Osteocyte (in vitro differentiated cells): ENCODE measurements around the gene TBL1Y. TPM values are rescaled to one million over a fixed set of nuclear protein-coding genes. Genes with fewer than 3 reads are reported as not detected.

Experiments used
- DNase-seq: peaks from one replicate; pipeline ENCODE4 v3.0.0; 2021; ENCODE audit warnings: mixed read lengths; ENCODE audit not compliant: unreplicated experiment; ENCODE audit errors: extremely low spot score
- H3K27ac Mint-ChIP-seq: one replicate; pipeline ENCODE4 v1.8.0; 2021; ENCODE audit warnings: mild to moderate bottlenecking, mixed read lengths; ENCODE audit not compliant: unreplicated experiment
- H3K27me3 Mint-ChIP-seq: one replicate; pipeline ENCODE4 v1.8.0; 2021; ENCODE audit warnings: mixed read lengths; ENCODE audit not compliant: unreplicated experiment
- H3K36me3 Mint-ChIP-seq: one replicate; pipeline ENCODE4 v1.8.0; 2021; ENCODE audit warnings: mixed read lengths; ENCODE audit not compliant: unreplicated experiment
- H3K4me1 Mint-ChIP-seq: one replicate; pipeline ENCODE4 v1.8.0; 2021; ENCODE audit warnings: mixed read lengths; ENCODE audit not compliant: unreplicated experiment
- H3K4me3 Mint-ChIP-seq: one replicate; pipeline ENCODE4 v1.8.0; 2021; ENCODE audit warnings: mild to moderate bottlenecking, moderate library complexity, mixed read lengths; ENCODE audit not compliant: unreplicated experiment
- H3K9me3 Mint-ChIP-seq: one replicate; pipeline ENCODE4 v1.8.0; 2021; ENCODE audit warnings: mixed read lengths; ENCODE audit not compliant: unreplicated experiment
- total RNA-seq: library from RNA; stranded (reverse); gene quantifications from 2 replicates; pipeline ENCODE4 v1.2.1, GENCODE V29; 2021
- TF ChIP-seq, protein P1 (sequence below): fragments of 200-600 bp; sonication (generic); IDR thresholded peaks from 2 replicates; pipeline ENCODE4 v1.5.0; 2021; ENCODE audit warnings: antibody characterized with exemption, mild to moderate bottlenecking, moderate library complexity

TBL1Y gene
- total RNA-seq, 1 donor from 2014 or later: not detected

DNA sequence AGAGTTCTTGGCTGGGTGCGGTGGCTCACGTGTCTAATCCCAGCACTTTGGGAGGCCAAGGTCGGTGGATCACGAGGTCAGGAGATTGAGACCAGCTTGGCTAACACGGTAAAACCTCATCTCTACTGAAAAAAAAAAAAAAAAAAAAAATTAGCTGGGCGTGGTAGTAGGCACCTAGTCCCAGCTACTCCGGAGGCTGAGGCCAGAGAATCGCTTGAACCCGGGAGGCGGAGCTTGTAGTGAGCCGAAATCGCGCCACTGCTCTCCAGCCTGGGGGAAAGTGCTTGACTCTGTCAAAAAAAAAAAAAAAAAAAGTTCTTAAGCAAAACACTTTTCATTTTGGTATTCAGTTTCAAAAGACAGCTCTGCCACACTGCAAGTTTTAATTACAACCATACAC is 37.9 kb downstream of the TBL1Y start:
- Mint-ChIP-seq H3K27me3 (no peaks in the 10 kb centered on the region), H3K36me3 (no peaks in the 10 kb centered on the region), H3K4me3 (no peak overlapping the region), H3K4me1 (no peaks in the 10 kb centered on the region), H3K27ac (no peak overlapping the region), H3K9me3 (no peaks in the 10 kb centered on the region)
- TF ChIP-seq, protein P1, sequence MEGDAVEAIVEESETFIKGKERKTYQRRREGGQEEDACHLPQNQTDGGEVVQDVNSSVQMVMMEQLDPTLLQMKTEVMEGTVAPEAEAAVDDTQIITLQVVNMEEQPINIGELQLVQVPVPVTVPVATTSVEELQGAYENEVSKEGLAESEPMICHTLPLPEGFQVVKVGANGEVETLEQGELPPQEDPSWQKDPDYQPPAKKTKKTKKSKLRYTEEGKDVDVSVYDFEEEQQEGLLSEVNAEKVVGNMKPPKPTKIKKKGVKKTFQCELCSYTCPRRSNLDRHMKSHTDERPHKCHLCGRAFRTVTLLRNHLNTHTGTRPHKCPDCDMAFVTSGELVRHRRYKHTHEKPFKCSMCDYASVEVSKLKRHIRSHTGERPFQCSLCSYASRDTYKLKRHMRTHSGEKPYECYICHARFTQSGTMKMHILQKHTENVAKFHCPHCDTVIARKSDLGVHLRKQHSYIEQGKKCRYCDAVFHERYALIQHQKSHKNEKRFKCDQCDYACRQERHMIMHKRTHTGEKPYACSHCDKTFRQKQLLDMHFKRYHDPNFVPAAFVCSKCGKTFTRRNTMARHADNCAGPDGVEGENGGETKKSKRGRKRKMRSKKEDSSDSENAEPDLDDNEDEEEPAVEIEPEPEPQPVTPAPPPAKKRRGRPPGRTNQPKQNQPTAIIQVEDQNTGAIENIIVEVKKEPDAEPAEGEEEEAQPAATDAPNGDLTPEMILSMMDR: no peak
- DNase-seq: no peak

- Mint-ChIP-seq H3K9me3 (no peaks in the 10 kb centered on the region), H3K27ac (no peak overlapping the region), H3K27me3 (no peaks in the 10 kb centered on the region), H3K4me1 (no peaks in the 10 kb centered on the region), H3K36me3 (no peaks in the 10 kb centered on the region), H3K4me3 (no peak overlapping the region)
- DNase-seq: no peak
- TF ChIP-seq, protein P1: no peak
These were observed 39.5 kb downstream of the TBL1Y start for GRCh38 chrY:6949947-6950346.

- H3K27me3 Mint-ChIP-seq: no peaks in the 10 kb centered on the region
- no peak for DNase-seq
- H3K4me1 Mint-ChIP-seq: no peaks in the 10 kb centered on the region
These were observed 54.2 kb downstream of the TBL1Y start for GRCh38 chrY:6964732-6965131.

DNA sequence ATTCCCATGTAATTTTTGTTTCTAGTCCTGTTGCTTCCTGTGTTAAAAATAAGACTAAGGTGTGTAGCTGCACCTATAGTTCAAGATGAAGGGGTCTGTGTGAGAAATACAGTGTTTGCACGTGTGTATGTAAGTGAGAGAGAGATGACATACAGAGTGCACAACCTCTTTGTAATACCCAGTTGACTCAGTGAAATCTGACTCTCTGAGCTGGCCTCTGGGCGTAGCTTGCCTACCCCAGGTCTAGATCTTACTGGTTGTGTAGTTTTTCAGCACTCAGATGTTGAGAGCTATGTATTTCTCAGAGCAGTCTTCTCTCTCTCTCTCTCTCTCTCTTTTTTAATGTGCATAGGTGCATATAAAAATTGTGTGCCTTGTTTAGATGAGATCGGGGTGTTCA is 56.0 kb downstream of the TBL1Y start:
- no peak for DNase-seq
- no peaks in the 10 kb centered on the region for H3K4me1 Mint-ChIP-seq
- no peaks in the 10 kb centered on the region for H3K9me3 Mint-ChIP-seq
- H3K4me3 Mint-ChIP-seq: no peak overlapping the region
- no peak overlapping the region for H3K27ac Mint-ChIP-seq
- no peaks in the 10 kb centered on the region for H3K36me3 Mint-ChIP-seq
- TF ChIP-seq, protein P1: no peak
- no peaks in the 10 kb centered on the region for H3K27me3 Mint-ChIP-seq

More at GRCh38 chrY:6964732-6965131, 54.2 kb downstream of the TBL1Y start:
- Mint-ChIP-seq H3K9me3 (no peaks in the 10 kb centered on the region), H3K36me3 (no peaks in the 10 kb centered on the region), H3K27ac (no peak overlapping the region), H3K4me3 (no peak overlapping the region)
- TF ChIP-seq, protein P1: no peak

GRCh38 chrY:6967736-6968135 is 57.2 kb downstream of the TBL1Y start:
- Mint-ChIP-seq H3K4me3 (no peak overlapping the region), H3K9me3 (no peaks in the 10 kb centered on the region), H3K27me3 (no peaks in the 10 kb centered on the region), H3K4me1 (no peaks in the 10 kb centered on the region), H3K27ac (no peak overlapping the region), H3K36me3 (no peaks in the 10 kb centered on the region)
- TF ChIP-seq, protein P1: no peak
- DNase-seq: no peak
